ENCODE data around the gene TSPOAP1. TPM values are rescaled to one million over a fixed set of nuclear protein-coding genes. Genes with fewer than 3 reads are reported as not detected.
A peak's percentile ranks its signal among the peaks of the same experiment; 100 is the strongest.

The TSPOAP1 gene
- total RNA-seq, 2 donors from 2014 or later: 3.7 to 5.4 TPM

DNA sequence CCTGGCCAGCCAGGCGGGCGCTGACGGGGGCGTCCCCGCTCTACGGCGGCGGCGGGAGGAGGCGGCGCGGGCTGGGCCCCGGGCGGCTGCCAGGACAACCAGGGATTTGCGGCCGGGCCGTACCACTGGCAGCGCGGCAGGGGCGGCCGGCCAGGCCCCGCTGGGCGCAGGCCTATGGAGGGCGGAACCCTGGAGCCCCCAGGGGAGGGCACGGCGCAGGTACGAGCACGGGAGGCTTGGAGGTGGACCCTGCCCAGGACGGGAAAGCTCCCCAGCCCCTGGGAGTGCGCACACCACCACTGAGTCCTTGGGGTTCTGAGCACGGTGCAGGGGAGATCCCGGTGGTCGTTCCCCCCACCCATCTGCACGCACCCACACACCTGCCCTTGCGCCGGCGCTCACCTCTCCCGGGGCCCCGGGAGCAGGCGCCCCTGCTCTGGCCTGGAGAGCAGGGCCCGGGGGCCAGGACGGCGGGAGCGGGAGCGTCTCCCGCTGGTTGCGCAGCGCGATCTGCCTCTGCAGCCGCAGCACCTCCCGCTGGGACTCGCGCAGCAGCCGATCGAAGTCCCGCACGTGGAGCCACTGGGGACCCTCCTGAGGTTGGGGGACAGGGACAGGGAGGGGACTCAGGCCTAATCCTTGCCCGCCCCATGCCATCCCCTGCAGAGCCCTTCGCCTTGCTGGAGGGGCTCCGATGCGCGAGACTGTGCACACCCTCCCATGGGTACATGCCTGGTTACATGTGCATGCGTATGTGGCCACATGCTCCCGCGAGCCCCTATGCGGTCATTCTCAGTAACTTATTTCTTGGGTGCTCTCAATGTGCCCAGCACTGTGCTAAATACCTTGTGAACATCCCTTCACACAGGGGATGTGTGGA is 3.9 kb downstream of the TSPOAP1 start:
- Histone ChIP-seq H3K4me3 (peak overlapping the region; percentile 57), H3K9ac (ENCODE audit: low read depth in 2 of 2, low read length in 2 of 2) (peak overlapping the region; percentile 65 to 87), H3K27ac (no peak overlapping the region), H3K9me3 (no peaks in the 10 kb centered on the region), H3K27me3 (no peaks in the 10 kb centered on the region), H3K36me3 (no peaks in the 10 kb centered on the region), H3K4me1 (no peaks in the 10 kb centered on the region)
- intact Hi-C loops (cut with DNase I): no loop called here
- DNase-seq: no peak
- TF ChIP-seq, protein P1, sequence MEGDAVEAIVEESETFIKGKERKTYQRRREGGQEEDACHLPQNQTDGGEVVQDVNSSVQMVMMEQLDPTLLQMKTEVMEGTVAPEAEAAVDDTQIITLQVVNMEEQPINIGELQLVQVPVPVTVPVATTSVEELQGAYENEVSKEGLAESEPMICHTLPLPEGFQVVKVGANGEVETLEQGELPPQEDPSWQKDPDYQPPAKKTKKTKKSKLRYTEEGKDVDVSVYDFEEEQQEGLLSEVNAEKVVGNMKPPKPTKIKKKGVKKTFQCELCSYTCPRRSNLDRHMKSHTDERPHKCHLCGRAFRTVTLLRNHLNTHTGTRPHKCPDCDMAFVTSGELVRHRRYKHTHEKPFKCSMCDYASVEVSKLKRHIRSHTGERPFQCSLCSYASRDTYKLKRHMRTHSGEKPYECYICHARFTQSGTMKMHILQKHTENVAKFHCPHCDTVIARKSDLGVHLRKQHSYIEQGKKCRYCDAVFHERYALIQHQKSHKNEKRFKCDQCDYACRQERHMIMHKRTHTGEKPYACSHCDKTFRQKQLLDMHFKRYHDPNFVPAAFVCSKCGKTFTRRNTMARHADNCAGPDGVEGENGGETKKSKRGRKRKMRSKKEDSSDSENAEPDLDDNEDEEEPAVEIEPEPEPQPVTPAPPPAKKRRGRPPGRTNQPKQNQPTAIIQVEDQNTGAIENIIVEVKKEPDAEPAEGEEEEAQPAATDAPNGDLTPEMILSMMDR (IDR thresholded peaks at IDR 0.05): no peak

DNA sequence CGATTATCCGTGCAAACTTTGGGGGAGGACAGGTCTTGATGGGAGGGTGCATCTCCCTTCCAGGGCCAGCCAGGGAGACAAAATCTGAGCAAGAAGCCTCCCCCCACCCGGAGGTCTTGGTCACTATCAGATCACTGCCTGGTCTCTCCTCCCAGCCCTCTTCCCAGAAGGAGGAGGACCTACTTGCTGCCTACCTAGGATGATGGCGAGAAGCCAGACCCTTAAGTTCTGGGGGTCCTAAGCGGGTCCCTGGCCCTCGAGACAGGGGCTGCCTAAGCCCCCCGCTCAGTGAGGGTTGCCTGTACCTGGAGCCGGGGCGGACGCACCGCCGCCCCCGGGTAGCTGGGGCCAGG is 4.6 kb downstream of the TSPOAP1 start:
- Histone ChIP-seq H3K9me3 (no peaks in the 10 kb centered on the region), H3K4me1 (no peaks in the 10 kb centered on the region), H3K36me3 (no peaks in the 10 kb centered on the region), H3K27me3 (no peaks in the 10 kb centered on the region), H3K27ac (no peak overlapping the region), H3K9ac (ENCODE audit: low read depth in 2 of 2, low read length in 2 of 2) (peak overlapping the region; percentile 38 to 87), H3K4me3 (peak overlapping the region; percentile 57)
- intact Hi-C loops (cut with DNase I): no loop called here
- TF ChIP-seq, protein P1 (IDR thresholded peaks at IDR 0.05): no peak
- no peak for DNase-seq

GRCh38 chr17:58323366-58324055 is 5.1 kb downstream of the TSPOAP1 start:
- DNase-seq: no peak
- intact Hi-C loops (cut with DNase I): no loop called here
- peak overlapping the region; percentile 57 for H3K4me3 ChIP-seq
- H3K4me1 ChIP-seq: no peaks in the 10 kb centered on the region
- TF ChIP-seq, protein P1 (IDR thresholded peaks at IDR 0.05): no peak
- H3K27ac ChIP-seq: no peak overlapping the region
- no peaks in the 10 kb centered on the region for H3K27me3 ChIP-seq
- H3K9ac ChIP-seq (ENCODE audit: low read depth in 2 of 2, low read length in 2 of 2): peak overlapping the region; percentile 38 to 87
- no peaks in the 10 kb centered on the region for H3K36me3 ChIP-seq
- H3K9me3 ChIP-seq: no peaks in the 10 kb centered on the region

GRCh38 chr17:58322581-58323185 is 5.9 kb downstream of the TSPOAP1 start:
- DNase-seq: no peak
- no peaks in the 10 kb centered on the region for H3K36me3 ChIP-seq
- H3K4me3 ChIP-seq: no peak overlapping the region
- no peak overlapping the region for H3K27ac ChIP-seq
- H3K4me1 ChIP-seq: no peaks in the 10 kb centered on the region
- H3K9me3 ChIP-seq: no peaks in the 10 kb centered on the region
- H3K9ac ChIP-seq (ENCODE audit: low read depth in 2 of 2, low read length in 2 of 2): no peak overlapping the region
- intact Hi-C loops (cut with DNase I): no loop called here
- H3K27me3 ChIP-seq: no peaks in the 10 kb centered on the region
- TF ChIP-seq, protein P1 (IDR thresholded peaks at IDR 0.05): no peak

GRCh38 chr17:58321571-58322525 is 6.7 kb downstream of the TSPOAP1 start:
- DNase-seq: no peak
- H3K4me1 ChIP-seq: no peaks in the 10 kb centered on the region
- no peaks in the 10 kb centered on the region for H3K9me3 ChIP-seq
- H3K27ac ChIP-seq: no peak overlapping the region
- intact Hi-C loops (cut with DNase I): no loop called here
- TF ChIP-seq, protein P1 (IDR thresholded peaks at IDR 0.05): no peak
- no peaks in the 10 kb centered on the region for H3K36me3 ChIP-seq
- H3K9ac ChIP-seq (ENCODE audit: low read depth in 2 of 2, low read length in 2 of 2): no peak overlapping the region
- no peak overlapping the region for H3K4me3 ChIP-seq
- no peaks in the 10 kb centered on the region for H3K27me3 ChIP-seq
